ENCODE data around the gene AFF1.

- TF ChIP-seq POLR2A (IDR thresholded peaks at IDR 0.05; ENCODE audit: low read depth, low read length) (no peak), TAF1 (IDR thresholded peaks at IDR 0.05; ENCODE audit: borderline replicate concordance, low read depth, low read length) (no peak), POLR2AphosphoS5 (IDR thresholded peaks at IDR 0.05; ENCODE audit: low read depth, low read length) (no peak)
These were observed 90.8 kb downstream of the AFF1 start for GRCh38 chr4:87025614-87026041.

All from GM12892 (cell line).